Neural cell (in vitro differentiated cells): ENCODE results near the gene TACR2.

Source experiments
- EZH2 ChIP-seq: fragments of 200-600, 300-800 bp; shearing (Covaris generic), sonication (generic); IDR thresholded peaks from 2 replicates; pipeline ENCODE4 v1.6.1; 2014; ENCODE audit warnings: antibody characterized with exemption, low read length, borderline replicate concordance, mild to moderate bottlenecking; ENCODE audit not compliant: insufficient read depth, poor library complexity, severe bottlenecking
- TF ChIP-seq, protein P1 (sequence below): fragments of 450-650 bp; IDR thresholded peaks from 2 replicates; pipeline ENCODE4 v1.5.1; 2014; ENCODE audit warnings: antibody characterized with exemption, mild to moderate bottlenecking, moderate library complexity; ENCODE audit not compliant: poor library complexity, severe bottlenecking

GRCh38 chr10:69464401-69464800, 47.7 kb upstream of the TACR2 start:
- TF ChIP-seq EZH2: no peak
- TF ChIP-seq, protein P1, sequence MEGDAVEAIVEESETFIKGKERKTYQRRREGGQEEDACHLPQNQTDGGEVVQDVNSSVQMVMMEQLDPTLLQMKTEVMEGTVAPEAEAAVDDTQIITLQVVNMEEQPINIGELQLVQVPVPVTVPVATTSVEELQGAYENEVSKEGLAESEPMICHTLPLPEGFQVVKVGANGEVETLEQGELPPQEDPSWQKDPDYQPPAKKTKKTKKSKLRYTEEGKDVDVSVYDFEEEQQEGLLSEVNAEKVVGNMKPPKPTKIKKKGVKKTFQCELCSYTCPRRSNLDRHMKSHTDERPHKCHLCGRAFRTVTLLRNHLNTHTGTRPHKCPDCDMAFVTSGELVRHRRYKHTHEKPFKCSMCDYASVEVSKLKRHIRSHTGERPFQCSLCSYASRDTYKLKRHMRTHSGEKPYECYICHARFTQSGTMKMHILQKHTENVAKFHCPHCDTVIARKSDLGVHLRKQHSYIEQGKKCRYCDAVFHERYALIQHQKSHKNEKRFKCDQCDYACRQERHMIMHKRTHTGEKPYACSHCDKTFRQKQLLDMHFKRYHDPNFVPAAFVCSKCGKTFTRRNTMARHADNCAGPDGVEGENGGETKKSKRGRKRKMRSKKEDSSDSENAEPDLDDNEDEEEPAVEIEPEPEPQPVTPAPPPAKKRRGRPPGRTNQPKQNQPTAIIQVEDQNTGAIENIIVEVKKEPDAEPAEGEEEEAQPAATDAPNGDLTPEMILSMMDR: no peak
